Nucleus accumbens (tissue), 56 donors: ENCODE measurements around the gene LRBA.
"Not testable (repeated sequence)": the region's sequence is repeated elsewhere in the genome, so short reads cannot be mapped to it uniquely, and the experiment has no call there.

Experiments
- DNase-seq, 56 donors: peaks; one replicate each; lab custom pipeline; 2025; lab: John Stamatoyannopoulos, UW

LRBA gene

GRCh38 chr4:150949342-150949741 is 65.7 kb downstream of the LRBA start:
- DNase-seq: no peak

DNA sequence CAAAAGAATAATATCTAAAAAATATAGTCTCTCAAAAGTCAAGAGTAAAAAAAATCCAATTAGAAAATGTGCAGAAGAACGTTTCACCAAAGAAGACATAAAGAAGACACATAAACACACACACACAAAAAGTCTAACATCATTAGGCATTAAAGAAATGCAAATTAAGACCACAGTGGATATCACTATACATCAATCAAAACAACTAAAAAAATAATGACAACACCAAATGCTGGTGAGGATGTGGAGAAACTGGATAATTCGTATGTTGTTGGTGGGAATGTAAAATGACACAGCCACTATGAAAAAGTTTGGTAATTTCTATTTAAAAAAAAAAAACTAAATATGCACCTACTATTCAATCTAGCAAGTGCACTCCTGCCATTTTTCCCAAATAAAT is 66.4 kb downstream of the LRBA start:
- DNase-seq: no peak

DNA sequence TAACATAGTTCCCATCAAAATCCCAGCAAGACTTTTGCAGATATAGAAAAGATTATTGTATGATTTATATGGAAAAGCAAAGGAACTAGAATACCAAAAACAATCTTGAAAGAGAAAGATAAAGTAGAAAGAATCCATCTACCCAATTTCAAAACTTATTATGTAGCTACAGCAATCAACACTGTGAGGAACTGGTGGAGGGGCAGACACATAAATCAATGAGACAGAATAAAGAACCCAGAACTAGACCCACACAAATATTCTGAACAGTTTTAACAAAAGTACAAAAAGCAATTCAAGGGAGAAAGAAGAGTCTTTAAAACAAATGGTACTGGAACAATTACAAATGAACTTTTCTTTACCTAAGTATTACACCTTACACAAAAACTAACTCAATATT is 67.0 kb downstream of the LRBA start:
- DNase-seq: no peak

DNA sequence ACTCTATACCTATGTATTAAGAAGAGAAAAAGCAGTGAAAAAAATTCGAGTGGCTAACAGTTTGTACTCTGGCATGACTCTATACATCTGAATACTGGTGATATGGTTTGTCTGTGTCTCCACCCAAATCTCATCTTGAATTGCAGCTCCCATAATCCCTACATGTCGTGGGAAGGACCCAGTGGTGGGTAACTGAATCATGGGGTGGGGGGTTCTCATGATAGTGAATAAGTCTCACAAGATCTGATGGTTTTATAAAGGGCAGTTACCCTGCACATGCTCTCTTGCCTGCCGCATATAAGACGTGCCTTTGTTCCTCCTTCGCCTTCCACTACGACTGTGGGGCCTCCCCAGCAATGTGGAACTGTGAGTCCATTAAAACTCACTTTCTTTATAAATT is 70.4 kb downstream of the LRBA start:
- DNase-seq: no peak

GRCh38 chr4:150943818-150944217 is 71.3 kb downstream of the LRBA start:
- DNase-seq: no peak

DNA sequence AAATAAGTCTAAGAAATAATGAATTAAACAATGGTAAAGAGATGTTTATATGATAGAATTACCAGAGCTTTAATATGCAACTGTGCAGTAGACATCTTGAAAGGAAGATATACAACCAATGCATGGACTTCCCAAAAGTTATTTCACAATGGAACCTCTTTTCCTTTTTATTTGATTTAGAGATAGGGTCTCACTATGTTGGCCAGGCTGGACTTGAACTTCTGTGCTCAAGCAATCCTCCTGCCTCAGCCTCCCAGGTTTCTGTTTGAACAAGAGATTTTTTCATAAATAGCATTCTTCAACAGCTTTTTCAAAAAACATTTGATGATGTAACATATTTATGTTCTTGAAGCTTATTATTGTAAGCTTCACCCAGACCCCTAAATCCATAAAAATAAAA is 72.0 kb downstream of the LRBA start:
- no peak for DNase-seq

- DNase-seq: no peak
These were observed 72.5 kb downstream of the LRBA start for GRCh38 chr4:150942539-150942938.

DNA sequence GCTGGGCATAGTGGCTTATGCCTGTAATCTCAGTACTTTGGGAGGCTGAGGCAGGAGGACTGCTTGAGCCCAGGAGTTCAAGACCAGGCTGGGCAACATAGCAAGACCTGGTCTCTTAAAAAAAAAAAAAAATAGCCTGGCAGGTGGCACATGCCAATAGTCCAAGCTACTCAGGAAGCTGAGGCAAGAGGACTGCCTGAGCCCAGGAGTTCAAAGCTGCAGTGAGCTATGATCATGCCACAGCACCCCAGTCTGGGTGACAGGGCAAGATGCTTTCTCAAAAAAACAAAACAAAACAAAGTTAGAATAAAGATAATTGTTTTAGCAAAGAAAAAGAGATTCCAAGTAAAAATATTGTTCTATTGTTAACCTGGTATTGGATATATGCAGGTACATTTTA is 75.0 kb downstream of the LRBA start:
- DNase-seq: no peak

DNA sequence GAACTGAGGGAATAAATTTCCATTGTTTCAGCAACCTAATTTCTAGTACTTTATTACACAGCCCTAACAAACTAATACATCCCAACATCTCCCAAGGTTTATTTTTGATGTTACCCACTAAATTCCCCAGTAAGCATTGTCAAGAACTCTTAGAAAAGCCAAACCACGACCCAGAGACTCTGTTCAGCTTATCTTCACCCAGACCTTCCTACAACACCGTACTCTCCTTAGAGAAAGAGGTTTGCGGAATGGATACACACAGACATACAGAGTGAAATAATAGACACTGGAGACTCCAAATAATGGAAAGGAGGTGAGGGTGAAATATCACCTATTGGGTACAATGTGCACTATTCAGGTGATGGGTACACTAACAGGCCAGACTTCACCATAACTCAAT is 75.6 kb downstream of the LRBA start:
- no peak for DNase-seq

DNA sequence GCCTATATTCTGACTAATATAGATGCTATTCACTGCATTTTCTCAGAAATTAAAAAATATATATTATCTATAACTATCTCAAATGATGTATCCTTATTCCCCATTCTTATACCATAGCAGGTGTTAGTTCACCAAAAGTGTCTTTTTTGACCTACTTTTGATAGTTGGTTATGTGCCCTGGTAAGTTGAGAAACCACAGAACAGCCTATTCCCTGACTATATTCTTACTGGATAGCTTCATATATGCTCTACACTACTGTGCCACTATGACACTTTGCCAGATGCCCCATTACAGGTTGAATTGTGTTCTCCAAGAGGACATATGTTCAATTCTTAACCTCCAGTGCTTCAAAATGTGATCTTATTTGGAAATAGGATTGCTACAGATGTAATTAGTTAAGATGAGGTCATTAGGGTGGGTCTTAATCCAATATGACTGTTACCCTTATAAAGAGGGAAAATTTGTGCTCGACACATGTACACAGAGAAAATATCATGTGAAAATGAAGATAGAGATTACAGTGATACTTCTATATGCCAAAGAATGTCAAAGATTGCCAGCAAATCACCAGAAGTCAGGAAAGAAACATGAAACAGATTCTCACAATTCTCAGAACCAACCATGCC is 76.1 kb downstream of the LRBA start:
- DNase-seq: no peak

- no peak for DNase-seq
These were observed 76.7 kb downstream of the LRBA start for GRCh38 chr4:150938417-150938816.

- DNase-seq: no peak
These were observed 81.1 kb downstream of the LRBA start for GRCh38 chr4:150934022-150934421.

- no peak for DNase-seq
These were observed 83.3 kb downstream of the LRBA start for GRCh38 chr4:150931796-150932195.

DNA sequence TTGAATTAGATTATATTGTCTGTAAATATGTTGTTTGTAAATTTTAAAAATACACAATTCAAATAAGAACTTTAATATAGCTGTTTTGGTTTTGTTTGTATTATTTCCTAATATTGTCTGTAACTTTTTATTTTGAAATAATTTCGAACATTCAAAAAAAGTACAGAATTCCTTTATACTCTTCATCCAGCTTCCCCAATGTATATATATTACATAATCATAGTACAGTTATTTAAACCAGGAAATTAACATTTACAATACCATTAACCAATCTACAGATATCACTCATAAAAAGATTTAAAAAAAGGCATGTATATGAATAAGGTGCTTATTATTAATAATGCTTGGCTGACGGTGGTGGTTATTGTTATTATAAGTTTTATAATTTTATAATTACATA is 84.1 kb downstream of the LRBA start:
- no peak for DNase-seq

GRCh38 chr4:150923945-150924344 is 91.1 kb downstream of the LRBA start:
- no peak for DNase-seq

DNA sequence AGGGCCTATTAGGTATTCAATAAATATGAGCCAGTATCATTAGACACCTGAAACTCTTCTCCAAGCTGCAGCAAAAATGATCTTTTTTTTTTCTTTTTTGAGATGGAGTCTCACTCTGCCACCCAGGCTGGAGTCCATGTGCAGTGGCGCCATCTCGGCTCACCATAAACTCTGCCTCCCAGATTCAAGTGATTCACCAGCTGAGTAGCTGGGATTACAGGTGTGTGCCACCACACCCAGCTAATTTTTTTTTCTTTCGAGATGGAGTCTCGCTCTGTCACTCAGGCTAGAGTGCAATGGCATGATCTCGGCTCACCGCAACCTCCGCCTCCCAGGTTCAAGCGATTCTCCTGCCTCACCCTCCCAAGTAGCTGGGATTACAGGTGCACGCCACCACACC is 93.6 kb downstream of the LRBA start:
- DNase-seq: not testable (repeated sequence)

DNA sequence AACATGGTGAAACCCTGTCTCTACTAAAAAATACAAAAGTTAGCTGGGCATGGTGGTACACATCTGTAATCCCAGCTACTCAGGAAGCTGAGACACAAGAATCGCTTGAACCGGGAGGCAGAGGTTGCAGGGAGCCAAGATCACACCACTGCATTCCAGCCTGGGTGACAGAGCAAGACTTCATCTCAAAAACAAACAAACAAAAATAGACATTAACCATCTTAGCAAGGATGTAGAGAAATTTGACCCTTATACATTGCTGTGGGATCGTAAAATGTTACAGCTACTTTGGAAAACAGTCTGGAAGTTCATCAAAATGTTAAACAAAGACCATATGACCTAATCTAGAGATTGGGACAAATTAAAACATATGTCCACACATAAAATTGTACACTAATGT is 96.5 kb downstream of the LRBA start:
- DNase-seq: not testable (repeated sequence)

- DNase-seq: no peak
These were observed 103.8 kb downstream of the LRBA start for GRCh38 chr4:150911326-150911725.

DNA sequence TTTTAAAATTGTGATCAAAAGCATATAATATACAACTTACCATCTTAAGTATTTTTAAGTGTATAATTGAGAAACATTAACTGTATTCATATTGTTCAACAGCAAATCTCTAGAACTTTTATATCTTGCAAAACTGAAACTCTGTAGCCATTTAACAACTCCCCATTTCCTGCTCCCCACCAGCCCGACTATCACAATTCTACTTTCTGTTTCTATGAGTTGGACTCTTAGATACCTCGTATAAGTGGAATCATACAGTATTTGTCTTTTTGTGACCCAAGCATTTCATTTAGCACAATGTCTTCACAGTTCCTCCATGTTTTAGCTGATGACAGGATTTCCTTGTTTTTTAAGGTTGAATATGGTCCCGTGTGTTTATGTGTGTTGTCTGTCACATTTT is 106.0 kb downstream of the LRBA start:
- no peak for DNase-seq

GRCh38 chr4:150906987-150907633 is 108.0 kb downstream of the LRBA start:
- DNase-seq: peak in 11 of 56 donors; percentile 0 to 29 (median 2)

DNA sequence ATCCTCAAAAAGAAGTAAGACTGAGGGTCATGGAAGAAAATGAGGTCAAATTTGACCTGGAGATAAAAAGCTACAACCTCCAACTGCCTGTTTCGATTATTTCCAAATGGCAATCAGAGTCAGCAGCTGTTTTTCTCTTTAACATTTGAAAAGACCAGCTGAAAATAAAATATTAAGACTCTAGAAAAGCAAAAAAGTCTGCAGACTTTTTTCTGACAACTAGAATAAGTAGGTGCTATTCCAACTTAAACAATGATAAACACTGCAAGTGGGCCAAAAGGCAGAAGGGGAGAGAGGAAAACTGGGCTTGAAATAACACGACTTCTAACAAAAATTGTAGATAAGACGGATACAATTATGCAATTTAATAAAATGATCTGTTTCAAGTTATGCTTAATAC is 110.4 kb downstream of the LRBA start:
- DNase-seq: no peak

GRCh38 chr4:150903603-150904002 is 111.5 kb downstream of the LRBA start:
- no peak for DNase-seq

DNA sequence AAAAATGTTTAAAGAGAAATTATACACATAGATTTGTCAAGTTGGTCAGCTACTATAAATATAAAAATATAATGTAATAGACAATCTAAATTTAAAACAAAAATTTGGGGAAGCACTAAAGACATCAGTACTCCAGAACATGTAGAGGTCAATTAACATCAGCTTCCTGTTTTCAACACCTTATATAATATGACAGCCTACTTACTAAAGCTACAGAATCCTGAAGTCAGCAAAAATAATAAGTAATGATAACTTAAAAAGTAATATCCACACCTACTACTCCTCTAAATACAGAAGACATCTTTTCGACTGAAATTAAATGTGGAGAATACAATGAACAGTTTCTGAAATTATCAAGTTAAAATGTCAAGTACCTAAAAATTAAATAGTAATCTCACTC is 118.6 kb downstream of the LRBA start:
- no peak for DNase-seq
